HG03571 (cell line): ENCODE data around the gene CAPZB.

Experiments used
- ATAC-seq: cut with Tn5 transposase; IDR thresholded peaks from one replicate; pipeline ENCODE4 v1.9.1; 2021; ENCODE audit not compliant: unreplicated experiment

CAPZB gene

DNA sequence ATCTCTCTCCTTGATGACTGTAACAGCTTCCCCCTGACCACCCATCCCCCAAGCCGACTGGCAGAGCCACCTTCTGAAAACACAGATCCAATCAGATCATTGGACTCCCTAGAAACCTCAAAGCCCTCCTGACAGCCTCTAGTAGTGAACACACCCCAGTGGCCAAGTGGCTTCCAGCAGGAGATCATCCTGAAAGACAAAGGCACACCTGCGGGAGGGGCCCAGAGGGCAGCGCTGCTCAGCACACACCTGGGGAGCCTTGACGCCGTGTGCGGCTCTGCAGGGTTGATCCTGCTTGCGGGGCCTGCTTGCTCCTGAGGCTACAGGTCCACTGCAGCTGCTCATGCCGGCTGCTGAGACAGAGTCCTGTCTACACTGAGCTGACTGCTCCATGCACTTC lies 131.7 kb downstream of the CAPZB start:
- ATAC-seq = no peak

DNA sequence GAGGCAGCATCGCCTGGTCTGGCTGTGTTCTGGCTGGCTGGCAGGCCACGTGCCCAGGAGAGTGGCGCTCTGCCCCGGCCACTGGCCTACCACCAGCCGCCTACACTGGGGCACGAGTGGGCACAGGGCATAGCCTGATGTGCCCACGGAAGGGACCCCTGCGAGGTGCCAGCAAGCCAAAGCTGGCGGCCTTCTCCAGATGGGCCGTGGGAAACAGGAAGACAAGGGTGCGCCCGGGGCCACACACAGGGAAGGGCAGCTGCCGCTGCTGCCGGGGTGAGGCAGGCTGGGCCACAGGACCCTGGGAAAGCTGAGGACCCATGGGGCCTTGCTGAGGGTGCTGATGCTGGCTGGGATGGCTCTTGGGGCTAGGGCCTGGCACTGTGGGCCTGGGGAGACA lies 132.5 kb downstream of the CAPZB start:
- no peak for ATAC-seq

DNA sequence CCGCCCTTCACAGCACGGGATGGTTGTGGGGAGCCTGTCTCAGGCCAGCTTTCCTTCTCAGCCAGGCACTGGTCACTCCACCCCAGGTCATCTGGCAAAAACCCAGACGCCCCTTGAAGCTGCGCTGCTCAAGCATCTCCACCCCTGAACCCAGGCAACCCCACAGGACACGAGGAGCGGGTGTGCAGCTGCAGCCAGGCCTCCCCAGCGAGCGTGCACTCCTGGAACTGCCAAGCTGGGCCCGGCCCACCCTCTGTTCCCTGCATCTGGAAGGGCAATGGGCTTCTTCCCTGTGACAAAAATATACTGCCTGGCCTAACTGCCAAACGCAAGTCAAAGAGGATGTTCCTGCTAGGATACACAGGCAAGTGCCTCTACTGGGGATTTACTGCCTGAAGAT lies 133.5 kb downstream of the CAPZB start:
- no peak for ATAC-seq

DNA sequence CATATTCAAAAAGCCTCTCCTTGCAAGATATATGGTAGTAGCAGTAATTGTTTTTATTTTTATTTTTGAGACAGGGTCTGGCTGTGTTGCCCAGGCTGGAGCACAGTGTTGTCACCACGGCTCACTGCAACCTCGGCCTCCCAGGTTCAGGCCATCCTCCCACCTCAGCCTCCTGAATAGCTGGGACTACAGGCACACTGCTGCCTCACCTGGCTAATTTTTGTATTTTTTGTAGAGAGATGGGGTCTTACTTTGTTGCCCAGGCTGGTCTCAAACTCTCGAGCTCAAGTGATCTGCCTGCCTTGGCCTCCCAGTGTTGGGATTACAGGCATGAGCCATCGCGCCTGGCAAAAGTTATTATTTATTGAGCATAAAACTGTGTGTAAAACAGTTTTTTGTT lies 134.8 kb downstream of the CAPZB start:
- ATAC-seq = no peak

GRCh38 chr1:19349999-19350398 lies 135.3 kb downstream of the CAPZB start:
- ATAC-seq = no peak

GRCh38 chr1:19348441-19349198 lies 136.7 kb downstream of the CAPZB start:
- ATAC-seq = no peak

- no peak for ATAC-seq
Observed at GRCh38 chr1:19347533-19348172, 137.7 kb downstream of the CAPZB start.

GRCh38 chr1:19346026-19346425 lies 139.3 kb downstream of the CAPZB start:
- ATAC-seq = no peak

DNA sequence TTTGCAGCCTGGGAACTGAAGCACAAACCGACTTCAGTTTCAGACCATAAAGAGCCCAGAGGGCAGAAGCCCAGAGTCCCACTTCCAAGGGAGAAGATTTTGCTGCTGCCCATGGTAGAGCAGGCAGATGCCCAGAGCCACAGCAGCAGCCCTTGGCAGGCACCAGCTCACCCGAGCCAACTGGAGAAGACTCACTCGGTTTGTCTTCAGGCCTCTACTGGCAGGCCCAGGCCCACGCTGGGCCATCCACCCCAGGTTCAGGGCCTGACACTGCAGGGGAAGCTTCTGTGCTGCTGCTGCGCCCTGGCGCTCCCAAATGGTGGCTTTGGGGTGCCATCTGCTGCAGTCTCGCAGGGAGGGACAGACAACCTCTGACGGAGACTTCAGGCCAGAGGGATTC lies 139.9 kb downstream of the CAPZB start:
- no peak for ATAC-seq

GRCh38 chr1:19344831-19345230 lies 140.5 kb downstream of the CAPZB start:
- no peak for ATAC-seq

- ATAC-seq = no peak
Observed at GRCh38 chr1:19344372-19344810, 140.9 kb downstream of the CAPZB start.

DNA sequence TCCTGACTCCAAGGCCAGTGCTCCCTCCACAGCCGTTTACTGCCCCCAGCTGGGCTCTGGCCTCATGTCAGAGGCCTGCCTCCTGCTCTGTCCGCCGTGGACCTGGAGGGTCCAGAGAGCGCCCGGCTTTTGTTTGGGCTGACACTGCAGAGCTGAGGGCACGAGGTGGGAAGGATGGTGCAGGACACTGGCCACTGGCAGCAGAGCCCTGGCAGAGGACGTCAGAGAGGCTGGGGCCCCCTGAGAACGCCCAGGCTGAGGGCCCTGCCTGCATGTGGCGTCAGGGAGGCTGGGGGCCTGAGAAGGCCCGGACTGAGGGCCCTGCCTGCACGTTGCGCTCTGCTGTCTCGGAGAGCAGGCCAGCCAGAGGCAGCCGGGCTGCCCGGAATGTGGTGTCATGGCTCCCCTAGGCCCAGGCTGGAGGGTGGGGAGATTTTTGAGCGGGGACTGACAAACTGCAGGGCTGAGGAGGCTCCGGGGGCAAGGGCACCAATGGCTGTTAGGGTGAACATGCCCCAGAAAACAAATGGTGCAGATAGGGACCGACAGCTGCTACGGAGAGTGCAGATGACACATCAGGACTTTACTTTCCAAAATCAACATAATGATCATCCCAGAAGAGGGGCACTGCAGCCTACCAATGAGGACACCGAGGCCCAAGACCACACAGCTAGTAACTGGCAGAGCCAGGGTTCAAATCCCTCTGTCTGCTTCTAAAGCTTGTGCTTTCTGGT lies 141.6 kb downstream of the CAPZB start:
- no peak for ATAC-seq

GRCh38 chr1:19342894-19343616 lies 142.3 kb downstream of the CAPZB start:
- no peak for ATAC-seq

DNA sequence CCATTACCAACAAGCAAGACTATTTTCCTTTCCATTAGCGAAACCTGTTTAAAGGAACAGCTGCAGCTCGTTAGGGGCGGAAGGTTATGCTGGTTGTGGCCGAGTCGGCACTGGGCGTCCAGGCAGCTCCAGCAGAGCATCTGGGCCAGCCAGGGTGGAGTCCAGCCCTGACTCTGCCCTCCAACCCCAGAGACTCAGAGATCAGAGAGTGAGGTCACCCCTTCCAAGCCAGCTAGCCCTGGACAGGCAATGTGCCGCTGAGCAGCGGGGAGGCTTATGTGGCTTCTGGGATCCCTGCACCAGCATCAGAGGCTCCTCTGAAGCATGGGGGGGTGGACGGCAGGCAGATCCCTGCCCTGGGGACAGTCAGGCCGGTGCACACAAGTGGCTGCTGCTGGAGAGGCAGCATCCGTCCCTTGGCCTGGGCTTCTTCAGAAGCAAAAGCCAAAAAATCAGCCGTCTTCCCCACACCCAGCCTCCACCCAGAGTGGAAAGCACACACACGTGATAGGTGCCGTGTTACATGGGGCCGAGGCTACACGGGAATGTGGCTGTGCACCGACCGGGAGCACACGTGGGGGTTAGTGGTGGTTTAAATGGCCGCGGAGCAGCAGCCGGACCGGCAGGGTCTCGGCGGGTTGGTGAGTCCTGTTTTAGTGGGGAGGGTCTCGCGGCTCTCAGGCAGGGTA lies 143.1 kb downstream of the CAPZB start:
- ATAC-seq = no peak

DNA sequence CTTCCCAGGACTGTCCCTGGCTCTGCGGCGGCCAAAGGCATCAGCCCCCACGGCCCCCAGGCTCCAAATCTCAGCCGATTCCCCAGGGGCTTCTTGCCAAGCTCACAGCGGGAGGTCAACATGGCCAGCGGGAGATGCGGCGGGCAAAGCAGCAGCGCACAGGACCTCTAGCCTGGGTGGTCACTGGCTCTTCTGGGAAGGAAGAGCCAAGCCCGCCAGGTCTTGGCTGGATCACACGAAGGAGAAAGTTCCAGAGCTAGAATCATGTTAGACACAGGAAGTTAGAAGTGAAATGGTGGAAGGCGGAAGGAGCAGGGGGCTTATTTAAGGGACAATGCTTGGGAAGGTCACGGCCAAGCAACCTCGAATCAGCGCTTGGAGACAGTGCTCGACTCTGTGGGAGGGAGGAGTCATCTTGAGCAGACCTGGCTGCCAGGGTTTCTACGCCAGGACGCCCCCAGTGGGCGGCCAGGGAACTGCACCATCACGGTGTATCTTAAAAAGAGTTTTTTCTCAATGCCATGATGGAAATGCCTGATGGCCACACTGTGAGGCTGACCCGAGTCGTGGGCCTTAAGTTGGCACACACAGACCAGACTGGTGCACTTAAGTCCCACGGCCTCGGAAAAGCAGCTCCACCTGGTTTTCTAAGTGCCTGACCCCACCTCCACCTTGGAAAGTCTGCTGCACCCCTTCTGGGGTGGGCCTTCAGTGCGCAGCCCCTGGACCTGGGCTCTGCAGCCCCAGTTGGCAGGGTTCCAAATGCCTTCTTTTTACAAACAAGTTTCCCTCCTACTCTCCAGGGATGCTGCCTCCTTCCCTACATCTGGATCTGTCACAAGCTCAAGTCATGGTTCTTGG lies 143.9 kb downstream of the CAPZB start:
- ATAC-seq = no peak

DNA sequence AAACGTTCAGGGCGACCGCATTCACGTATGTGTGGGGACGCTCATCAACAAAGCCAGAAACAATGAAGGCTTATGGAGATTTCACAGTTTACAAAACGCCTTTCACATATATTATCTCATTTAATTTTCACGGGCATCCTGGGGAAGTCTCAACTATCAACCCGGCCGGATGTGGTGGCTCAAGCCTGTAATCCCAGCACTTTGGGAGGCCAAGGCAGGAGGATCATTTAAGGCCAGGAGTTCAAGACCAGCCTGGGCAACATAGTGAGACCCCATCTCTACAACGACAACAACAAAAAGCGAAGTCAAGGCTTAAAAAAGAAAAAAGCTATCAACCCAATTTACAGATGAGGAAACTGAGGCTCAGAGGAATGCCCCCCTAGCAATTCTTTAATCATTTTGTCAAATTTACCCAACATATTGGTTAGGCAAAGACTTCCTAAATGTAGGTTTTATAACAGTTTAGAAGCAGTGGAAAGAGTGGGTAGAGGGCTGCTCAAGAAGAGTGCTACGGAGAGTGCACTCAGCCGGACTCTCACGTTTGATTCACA lies 144.9 kb downstream of the CAPZB start:
- ATAC-seq = no peak

DNA sequence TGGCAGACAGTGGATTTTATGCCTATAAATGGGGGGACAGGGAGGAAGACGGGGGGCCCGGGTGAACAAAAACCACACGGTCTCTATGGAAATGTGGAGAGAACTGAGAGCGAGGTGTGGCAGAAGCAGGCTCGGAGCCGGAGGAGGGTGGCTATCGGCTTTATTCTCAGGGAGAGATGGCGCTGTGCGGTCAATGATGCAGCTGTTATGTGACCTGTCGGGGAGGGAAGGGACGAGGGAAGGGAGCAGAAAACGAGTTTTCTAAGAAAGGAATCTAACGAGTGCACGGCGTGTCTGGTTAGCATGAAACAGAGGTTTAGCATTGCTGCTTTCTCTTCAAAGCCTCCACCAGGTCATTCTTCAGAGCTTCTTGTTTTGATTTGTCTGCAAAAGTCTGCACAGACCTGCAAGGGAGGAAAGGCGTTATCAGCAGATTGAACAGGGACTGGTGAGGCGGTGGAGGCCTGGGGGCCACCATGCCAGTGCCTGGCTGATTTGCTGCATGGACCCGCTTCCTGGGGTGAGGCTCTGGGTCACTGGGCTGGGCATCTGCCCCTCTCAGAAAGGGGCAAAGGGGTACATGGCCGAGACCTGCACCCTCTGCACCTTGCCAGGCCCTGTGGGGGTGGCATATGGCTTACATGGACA lies 146.0 kb downstream of the CAPZB start:
- ATAC-seq = no peak

- ATAC-seq = no peak
Observed at GRCh38 chr1:19338323-19338762, 147.0 kb downstream of the CAPZB start.

DNA sequence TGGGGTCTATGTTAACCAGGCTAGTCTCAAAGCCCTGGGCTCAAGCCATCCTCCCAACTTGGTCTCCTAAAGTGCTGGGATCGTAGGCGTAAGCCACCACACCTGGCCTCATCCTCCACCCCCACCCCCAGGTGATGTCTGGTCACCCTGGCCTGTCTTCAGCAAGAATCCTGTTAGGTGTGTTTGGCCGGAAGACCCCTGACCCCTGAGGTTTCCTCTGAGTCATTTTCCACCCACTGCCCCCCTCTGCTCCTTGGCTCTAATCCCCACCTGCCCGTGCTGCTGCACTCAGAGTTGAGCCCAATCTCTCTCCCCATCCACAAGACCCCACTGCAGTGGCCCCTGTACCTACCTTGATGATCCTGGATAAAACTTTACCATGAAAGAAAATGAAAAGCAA lies 148.1 kb downstream of the CAPZB start:
- no peak for ATAC-seq
